Measurements from ENCODE around the gene GPC4.

Gene GPC4

GRCh38 chrX:133444196-133444595, 28.9 kb upstream of the GPC4 start:
- no peak overlapping the region for H3K4me3 ChIP-seq (ENCODE audit: low read length)
- DNase-seq (ENCODE audit: low read depth): no peak
- no peak for TF ChIP-seq CTCF (conservative IDR thresholded peaks at IDR 0.05; ENCODE audit: low read length)

GRCh38 chrX:133440797-133441163, 25.5 kb upstream of the GPC4 start:
- no peak overlapping the region for H3K4me3 ChIP-seq (ENCODE audit: low read length)
- no peak for TF ChIP-seq CTCF (conservative IDR thresholded peaks at IDR 0.05; ENCODE audit: low read length)
- no peak for DNase-seq (ENCODE audit: low read depth)

DNA sequence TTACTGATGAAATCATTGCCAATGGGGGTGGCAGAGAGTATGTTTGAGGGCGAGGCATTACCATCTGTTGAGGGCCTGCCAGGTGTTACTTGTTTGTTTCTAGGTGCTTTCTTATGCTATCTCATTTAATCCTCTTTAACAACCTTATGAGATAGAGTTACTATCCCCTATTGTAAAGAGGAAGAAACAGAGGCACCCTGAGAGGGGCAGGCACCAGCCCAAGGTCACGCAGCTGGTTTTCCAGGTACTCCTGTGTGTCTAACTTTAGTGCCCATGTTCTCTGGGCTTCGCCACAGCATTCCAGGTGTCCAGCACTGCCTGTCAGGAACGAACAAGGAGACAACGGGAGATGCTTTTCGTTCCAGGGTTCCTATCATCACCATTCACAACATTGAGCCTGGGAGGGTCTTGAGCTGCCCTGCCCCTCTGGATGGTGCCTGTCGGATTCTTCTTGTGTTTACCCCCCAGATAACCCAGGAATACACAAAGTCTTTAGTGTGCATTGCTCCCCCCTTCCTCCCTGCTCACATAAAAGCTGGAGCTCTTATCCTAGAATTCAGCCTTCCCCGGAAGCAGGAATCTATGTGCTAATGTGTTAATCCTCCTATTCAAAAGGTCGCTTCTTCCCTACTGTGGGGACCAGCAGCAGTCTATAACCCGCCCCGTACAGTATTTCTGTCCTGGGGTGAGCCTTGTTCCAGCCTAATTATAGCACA, 24.9 kb upstream of the GPC4 start:
- DNase-seq (ENCODE audit: low read depth): no peak
- H3K4me3 ChIP-seq (ENCODE audit: low read length): no peak overlapping the region
- no peak for TF ChIP-seq CTCF (conservative IDR thresholded peaks at IDR 0.05; ENCODE audit: low read length)

DNA sequence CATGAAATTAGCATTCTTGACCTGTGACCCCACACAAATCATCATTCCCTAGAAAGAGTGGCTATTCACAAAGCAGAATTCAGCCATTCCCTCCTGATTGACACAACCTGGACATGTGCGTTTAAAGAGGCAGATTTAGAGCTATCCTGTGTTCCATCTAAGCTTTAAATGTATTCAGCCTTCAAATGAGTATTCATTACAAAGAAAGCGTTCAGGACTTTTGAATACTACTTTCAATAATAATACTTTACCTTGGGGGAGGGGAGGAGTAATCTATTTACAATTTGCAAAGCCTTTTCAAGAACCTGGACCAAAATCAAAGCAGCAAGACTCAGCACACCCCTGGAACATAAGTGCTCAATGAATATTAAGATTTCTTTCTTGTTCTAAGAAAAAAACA, 22.5 kb upstream of the GPC4 start:
- no peak for DNase-seq (ENCODE audit: low read depth)
- H3K4me3 ChIP-seq (ENCODE audit: low read length): no peak overlapping the region
- TF ChIP-seq CTCF (conservative IDR thresholded peaks at IDR 0.05; ENCODE audit: low read length): no peak

DNA sequence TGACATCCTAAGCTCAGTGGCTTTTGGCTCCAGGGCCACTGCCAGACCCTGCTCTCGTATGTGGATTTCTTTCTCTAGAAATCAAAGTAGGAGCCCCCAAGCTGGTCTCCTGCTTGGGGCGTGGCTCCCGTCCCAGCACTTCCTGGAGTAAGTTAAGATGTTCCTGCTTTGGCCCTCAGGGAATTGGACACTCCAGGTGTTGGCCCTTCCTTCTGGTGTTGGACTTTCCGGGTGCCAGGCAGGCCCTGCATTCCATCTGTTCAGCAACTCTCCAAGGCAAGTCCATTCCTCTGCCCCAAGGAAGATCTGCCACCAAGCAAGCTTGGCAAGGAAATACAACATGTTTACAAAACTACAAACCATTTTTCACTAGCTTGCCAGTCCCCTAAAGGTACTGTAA, 22.1 kb upstream of the GPC4 start:
- no peak for DNase-seq (ENCODE audit: low read depth)

DNA sequence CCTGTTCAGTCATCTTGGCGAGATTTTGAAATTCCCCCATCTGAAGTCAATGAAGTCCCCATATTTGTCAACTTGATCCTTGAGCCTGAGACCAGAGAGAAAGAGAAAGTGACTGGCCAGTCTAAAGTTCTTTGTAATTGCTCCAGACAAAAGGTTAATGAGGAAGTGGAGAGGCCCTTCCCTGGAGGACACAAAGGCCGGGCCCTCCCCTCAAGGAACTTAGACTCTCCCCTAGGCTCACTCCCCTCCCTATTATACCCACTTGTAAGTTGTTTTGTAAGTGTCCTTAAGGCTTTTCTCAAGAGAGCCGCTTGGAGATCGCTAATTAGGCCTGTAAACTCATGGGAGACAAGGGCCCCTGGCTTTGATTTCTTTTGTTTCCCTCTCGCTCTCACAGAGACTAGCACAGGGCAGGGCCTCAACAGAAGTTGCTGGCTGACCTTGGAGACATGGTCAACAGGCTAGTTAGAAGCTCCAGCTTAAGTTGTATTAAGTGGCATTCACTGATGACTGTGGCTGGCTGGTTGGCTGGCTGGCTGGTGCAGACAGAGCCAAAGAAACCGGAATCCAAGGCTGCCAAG, 20.3 kb upstream of the GPC4 start:
- no peak for TF ChIP-seq CTCF (conservative IDR thresholded peaks at IDR 0.05; ENCODE audit: low read length)
- DNase-seq (ENCODE audit: low read depth): no peak
- no peak overlapping the region for H3K4me3 ChIP-seq (ENCODE audit: low read length)

More for the DNA sequence above, 22.1 kb upstream of the GPC4 start:
- no peak for TF ChIP-seq CTCF (conservative IDR thresholded peaks at IDR 0.05; ENCODE audit: low read length)
- H3K4me3 ChIP-seq (ENCODE audit: low read length): no peak overlapping the region

DNA sequence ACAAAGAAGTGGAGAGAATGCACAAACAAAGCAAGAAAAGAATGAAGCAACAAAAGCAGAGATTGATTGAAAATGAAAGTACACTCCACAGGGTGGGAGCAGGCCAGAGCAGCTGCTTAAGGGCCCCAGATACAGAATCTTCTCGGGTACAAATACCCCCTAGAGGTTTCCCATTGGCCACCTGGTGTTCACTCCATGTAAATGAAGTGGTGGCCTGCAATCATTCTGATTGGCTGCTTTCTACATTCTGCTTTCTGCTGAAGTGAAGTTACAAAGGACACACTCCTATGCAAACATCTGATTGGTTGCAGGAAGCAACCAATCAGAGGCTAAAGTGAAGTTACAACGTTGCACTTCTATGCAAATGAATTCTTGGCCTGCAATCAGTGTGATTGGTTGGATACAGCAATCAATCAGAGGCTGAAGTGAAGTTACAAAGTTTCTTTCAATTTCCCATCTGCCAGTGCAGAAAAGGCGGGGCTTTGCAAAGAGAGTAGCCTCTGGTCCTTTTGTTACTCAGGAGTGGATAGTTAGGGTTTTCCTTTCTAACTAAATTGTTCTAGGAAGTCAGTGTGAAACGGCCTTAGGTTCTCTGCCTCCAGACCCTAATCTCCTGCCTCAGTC, 19.0 kb upstream of the GPC4 start:
- no peak for TF ChIP-seq CTCF (conservative IDR thresholded peaks at IDR 0.05; ENCODE audit: low read length)
- DNase-seq (ENCODE audit: low read depth): no peak
- H3K4me3 ChIP-seq (ENCODE audit: low read length): no peak overlapping the region

Measured in AG10803 (cell line).